ENCODE results near the gene NET1. TPM values are rescaled to one million over a fixed set of nuclear protein-coding genes. Genes with fewer than 3 reads are reported as not detected.

NET1 gene
- total RNA-seq, 2 experiments from 2014 or later: 39.8 to 46.3 TPM

- Histone ChIP-seq H3K4me2 (ENCODE audit: low read length) (no peak overlapping the region), H3K9me3 (ENCODE audit: low read length) (no peaks in the 10 kb centered on the region), H3K9me2 (ENCODE audit: insufficient read depth, low read length) (no peaks in the 10 kb centered on the region), H3K36me3 (ENCODE audit: insufficient read depth, low read length) (no peaks in the 10 kb centered on the region), H3K4me1 (ENCODE audit: insufficient read depth, low read length, poor library complexity, severe bottlenecking) (no peaks in the 10 kb centered on the region), H4K20me1 (ENCODE audit: insufficient read depth, low read length) (no peaks in the 10 kb centered on the region), H3K27ac (ENCODE audit: low read depth, low read length, poor library complexity, severe bottlenecking) (no peak overlapping the region), H3K79me2 (ENCODE audit: insufficient read depth, low read depth, low read length) (no peaks in the 10 kb centered on the region), H3K4me3 (ENCODE audit: low read depth, low read length, poor library complexity, severe bottlenecking) (no peak overlapping the region), H2AFZ (ENCODE audit: low read length) (no peak overlapping the region)
- intact Hi-C loops (cut with micrococcal nuclease; ENCODE audit: unreplicated experiment): no loop called here
- BruUV-seq (replicated peaks): no TSS peak
- ChIA-PET CTCF (ENCODE audit: unreplicated experiment) (no interaction called here), POLR2A (no interaction called here)
- no peak for DNase-seq (ENCODE audit: low spot score)
- TF ChIP-seq EZH2phosphoT487 (IDR thresholded peaks at IDR 0.05; ENCODE audit: borderline replicate concordance, low read depth, low read length): no peak
- TF ChIP-seq CTCF (conservative IDR thresholded peaks at IDR 0.05; ENCODE audit: low read length): no peak
Measured at GRCh38 chr10:5497948-5498730, 85.8 kb downstream of the NET1 start.

- Histone ChIP-seq H3K36me3 (ENCODE audit: insufficient read depth, low read length) (no peaks in the 10 kb centered on the region), H3K4me1 (ENCODE audit: insufficient read depth, low read length, poor library complexity, severe bottlenecking) (no peaks in the 10 kb centered on the region), H4K20me1 (ENCODE audit: insufficient read depth, low read length) (no peaks in the 10 kb centered on the region), H2AFZ (ENCODE audit: low read length) (no peak overlapping the region), H3K4me3 (ENCODE audit: low read depth, low read length, poor library complexity, severe bottlenecking) (no peak overlapping the region), H3K79me2 (ENCODE audit: insufficient read depth, low read depth, low read length) (no peaks in the 10 kb centered on the region), H3K9me2 (ENCODE audit: insufficient read depth, low read length) (no peaks in the 10 kb centered on the region), H3K27ac (ENCODE audit: low read depth, low read length, poor library complexity, severe bottlenecking) (no peak overlapping the region), H3K9me3 (ENCODE audit: low read length) (no peaks in the 10 kb centered on the region), H3K4me2 (ENCODE audit: low read length) (no peak overlapping the region)
- CTCF ChIA-PET (ENCODE audit: unreplicated experiment): no interaction called here
- POLR2A ChIA-PET: no interaction called here
- intact Hi-C loops (cut with micrococcal nuclease; ENCODE audit: unreplicated experiment): no loop called here
- DNase-seq (ENCODE audit: low spot score): no peak
- TF ChIP-seq CTCF (conservative IDR thresholded peaks at IDR 0.05; ENCODE audit: low read length) (no peak), EZH2phosphoT487 (IDR thresholded peaks at IDR 0.05; ENCODE audit: borderline replicate concordance, low read depth, low read length) (no peak)
- no TSS peak for BruUV-seq (replicated peaks)
Measured at GRCh38 chr10:5498791-5499492, 86.6 kb downstream of the NET1 start.

Data from OCI-LY7 (cell line).